ENCODE results near the gene CBFA2T2.
"Not testable (repeated sequence)": the region's sequence is repeated elsewhere in the genome, so short reads cannot be mapped to it uniquely, and the experiment has no call there.

CBFA2T2 gene

GRCh38 chr20:33693741-33694638 is 204.1 kb downstream of the CBFA2T2 start:
- DNase-seq (ENCODE audit: low read depth in 2 of 2, low spot score in 1 of 2), result no peak

GRCh38 chr20:33694639-33695012 is 204.7 kb downstream of the CBFA2T2 start:
- DNase-seq (ENCODE audit: low read depth in 2 of 2, low spot score in 1 of 2), result no peak

GRCh38 chr20:33696448-33696847 is 206.6 kb downstream of the CBFA2T2 start:
- DNase-seq (ENCODE audit: low read depth in 2 of 2, low spot score in 1 of 2), result no peak

- no peak for DNase-seq (ENCODE audit: low read depth in 2 of 2, low spot score in 1 of 2)
Measured at GRCh38 chr20:33697129-33697528, 207.2 kb downstream of the CBFA2T2 start.

GRCh38 chr20:33698966-33699365 is 209.1 kb downstream of the CBFA2T2 start:
- not testable (repeated sequence) for DNase-seq (ENCODE audit: low read depth in 2 of 2, low spot score in 1 of 2)

Measured in stimulated activated CD8-positive, alpha-beta memory T cell treated with anti-CD3 and anti-CD28 coated beads, Interleukin-4, amount 100 ng/mL, for 4 hours (primary cell).